ENCODE data around the gene LRRIQ1.

LRRIQ1 gene

GRCh38 chr12:85279449-85280164, 243.5 kb downstream of the LRRIQ1 start:
- no peak for DNase-seq (ENCODE audit: low read depth in 4 of 4, low spot score in 1 of 4)

- DNase-seq (ENCODE audit: low read depth in 4 of 4, low spot score in 1 of 4), result no peak
These were observed 244.2 kb downstream of the LRRIQ1 start, which contains the start of gene ALX1 for GRCh38 chr12:85280165-85280983. Gene ALX1 (plus strand): TSS chr12:85280220. CDS start chr12:85280262, 42 bp downstream.

- no peak for DNase-seq (ENCODE audit: low read depth in 4 of 4, low spot score in 1 of 4)
These were observed 245.0 kb downstream of the LRRIQ1 start for GRCh38 chr12:85280984-85281630.

GRCh38 chr12:85281636-85282312, 245.6 kb downstream of the LRRIQ1 start:
- DNase-seq (ENCODE audit: low read depth in 4 of 4, low spot score in 1 of 4), result no peak

- no peak for DNase-seq (ENCODE audit: low read depth in 4 of 4, low spot score in 1 of 4)
These were observed 247.4 kb downstream of the LRRIQ1 start for GRCh38 chr12:85283560-85283959.

All from stimulated activated CD4-positive, alpha-beta T cell treated with anti-CD3 and anti-CD28 coated beads, Interleukin-1b, Interleukin-23, amount 100 ng/mL, for 24 hours (primary cell).